ENCODE data around the gene COL8A1.

GRCh38 chr3:99751649-99752048 is 113.3 kb downstream of the COL8A1 start:
- TF ChIP-seq CTCF (IDR thresholded peaks at IDR 0.05) (no peak), HMGXB4 (CRISPR knock-in tag; IDR thresholded peaks at IDR 0.05) (no peak), ELF4 (CRISPR knock-in tag; IDR thresholded peaks at IDR 0.05; ENCODE audit: low read depth) (no peak), ESRRA (CRISPR knock-in tag; IDR thresholded peaks at IDR 0.05; ENCODE audit: borderline replicate concordance) (no peak), STAT6 (CRISPR knock-in tag; conservative IDR thresholded peaks at IDR 0.05; ENCODE audit: low read depth) (no peak)

All from WTC11 (cell line).